Measurements from ENCODE around the gene SCAMP5. TPM values are rescaled to one million over a fixed set of nuclear protein-coding genes. Genes with fewer than 3 reads are reported as not detected.
A peak's percentile ranks its signal among the peaks of the same experiment; 100 is the strongest.

Gene SCAMP5, protein sequence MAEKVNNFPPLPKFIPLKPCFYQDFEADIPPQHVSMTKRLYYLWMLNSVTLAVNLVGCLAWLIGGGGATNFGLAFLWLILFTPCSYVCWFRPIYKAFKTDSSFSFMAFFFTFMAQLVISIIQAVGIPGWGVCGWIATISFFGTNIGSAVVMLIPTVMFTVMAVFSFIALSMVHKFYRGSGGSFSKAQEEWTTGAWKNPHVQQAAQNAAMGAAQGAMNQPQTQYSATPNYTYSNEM
- 1.7 TPM for total RNA-seq
- long read RNA-seq, partial matches to known transcripts = 0 of 10 reads
- long read RNA-seq, other reads (novel, unspliced or antisense) = 10 of 10 reads

- peak; percentile 97 for DNase-seq (ENCODE audit: low spot score)
Observed at GRCh38 chr15:74995182-74995778, at the start of gene SCAMP5. SCAMP5 (plus strand) TSS chr15:74995563; CDS start chr15:75011840, 16,277 bp downstream.

GRCh38 chr15:74950078-74950908, 45.1 kb upstream of the SCAMP5 start:
- DNase-seq (ENCODE audit: low spot score) = no peak

GRCh38 chr15:74951006-74951405, 44.4 kb upstream of the SCAMP5 start:
- no peak for DNase-seq (ENCODE audit: low spot score)

- no peak for DNase-seq (ENCODE audit: low spot score)
Observed at GRCh38 chr15:74954515-74954914, 40.8 kb upstream of the SCAMP5 start.

- DNase-seq (ENCODE audit: low spot score) = no peak
Observed at GRCh38 chr15:74955017-74955416, 40.3 kb upstream of the SCAMP5 start.

GRCh38 chr15:74955796-74956647, 39.3 kb upstream of the SCAMP5 start:
- DNase-seq (ENCODE audit: low spot score) = peak; percentile 94

DNA sequence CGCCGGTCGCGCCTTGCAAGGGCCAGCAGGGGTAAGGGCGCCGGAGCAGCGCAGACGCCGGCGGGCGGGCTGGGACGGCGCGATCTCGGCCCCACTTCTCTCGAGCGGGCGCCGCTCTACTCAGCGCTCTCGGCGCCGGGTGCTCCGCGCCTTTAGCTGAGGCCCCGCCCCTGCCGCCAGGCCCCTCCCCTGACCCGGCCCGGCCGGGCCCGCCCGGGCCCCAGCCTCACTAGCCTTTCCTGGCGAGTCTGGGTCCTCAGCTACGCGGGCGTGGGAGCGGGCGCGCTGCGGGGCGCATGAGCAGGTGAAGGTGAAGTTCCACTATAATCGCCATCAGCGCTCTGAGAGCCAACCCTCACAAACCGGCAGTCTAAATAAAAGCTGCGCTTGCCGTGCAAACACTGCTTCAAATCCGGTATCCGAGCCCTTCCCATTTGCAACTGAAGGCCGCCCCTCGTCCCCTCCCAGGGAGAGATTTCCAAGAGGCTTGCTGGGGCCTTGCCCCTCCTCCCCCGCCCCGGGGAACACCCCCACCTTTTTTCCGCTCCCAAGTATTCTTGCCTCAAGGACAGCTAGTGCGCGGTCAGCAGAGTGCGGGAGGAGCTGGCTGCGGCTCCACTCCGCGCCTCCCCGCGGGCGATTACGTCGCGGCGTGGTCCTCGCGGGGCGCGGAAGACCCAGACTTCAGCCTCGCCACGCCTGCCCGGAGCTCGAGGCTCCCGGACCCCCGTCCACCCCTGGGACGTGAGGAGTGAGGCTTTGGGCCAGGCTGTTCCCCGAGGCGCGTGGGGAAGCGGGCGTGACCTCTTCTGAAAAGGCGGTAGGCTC, 38.5 kb upstream of the SCAMP5 start, which contains the start of gene RPP25:
Gene RPP25 (minus strand): TSS at position 125 of the 828 bp plus-strand sequence. CDS start 189 bp downstream, outside the sequence.
- peak; percentile 94 for DNase-seq (ENCODE audit: low spot score)

- DNase-seq (ENCODE audit: low spot score) = no peak
Observed at GRCh38 chr15:74957476-74958035, 37.8 kb upstream of the SCAMP5 start.

DNA sequence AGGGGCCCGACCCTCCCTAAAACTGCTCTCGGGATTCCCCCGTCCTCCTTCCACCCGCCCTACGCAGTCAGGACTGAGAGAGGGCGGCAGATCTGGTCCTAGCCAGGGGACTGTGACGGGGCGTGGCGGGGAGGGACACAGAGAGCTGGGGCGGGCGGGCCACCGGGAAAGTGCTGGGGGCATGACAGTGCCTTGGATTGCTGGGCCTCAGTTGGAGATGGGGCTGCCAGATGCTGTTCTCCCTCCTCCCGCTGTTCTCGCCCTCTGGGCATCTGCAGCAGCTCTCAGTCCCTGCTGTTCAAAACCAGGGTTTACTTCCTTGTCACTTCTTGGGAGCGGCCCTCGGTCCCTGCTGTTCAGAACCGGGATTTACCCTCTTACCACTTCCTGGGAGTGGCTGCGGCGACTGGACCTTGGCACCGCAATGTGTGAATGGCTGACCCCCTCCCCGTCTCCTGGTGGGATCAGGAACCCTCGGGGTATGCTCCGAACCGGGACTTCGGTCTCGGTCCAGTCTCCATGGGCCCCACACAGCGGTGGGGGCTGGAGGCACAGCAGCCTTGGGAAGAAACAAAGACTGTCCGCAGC, 36.9 kb upstream of the SCAMP5 start:
- DNase-seq (ENCODE audit: low spot score) = no peak

DNA sequence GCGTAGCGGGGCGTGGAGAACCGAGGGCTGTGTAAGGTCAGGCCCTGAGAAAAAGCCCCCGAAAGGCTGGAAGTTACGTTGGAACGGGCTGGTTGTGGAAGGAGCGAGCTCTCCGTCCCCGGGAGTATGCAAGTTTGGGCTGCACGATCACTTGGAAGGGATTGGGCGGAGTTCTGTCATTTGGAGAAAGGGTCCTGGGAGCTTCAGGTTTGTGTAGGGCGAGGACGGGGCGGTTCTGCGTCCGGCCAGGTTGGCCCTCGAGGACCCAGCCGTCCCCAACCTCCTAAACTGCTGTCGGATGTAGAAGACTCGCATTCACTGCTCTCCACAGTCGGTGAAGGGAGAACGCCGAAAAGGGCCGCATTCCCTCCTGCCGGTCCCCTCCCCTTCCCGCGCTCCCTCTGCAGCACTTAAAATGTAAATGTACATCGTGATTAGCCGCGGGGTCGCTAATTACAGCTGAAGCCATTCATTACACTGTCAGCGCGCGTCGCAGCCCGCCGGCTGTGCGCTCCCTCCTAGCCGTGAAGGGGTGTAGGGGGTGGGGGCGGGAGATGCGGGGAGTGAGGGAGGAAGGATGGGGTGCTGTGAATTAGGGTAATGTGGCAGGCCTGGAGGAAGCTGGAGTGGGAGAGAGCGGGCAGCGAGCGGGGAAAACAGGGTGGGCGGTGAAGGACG, 36.3 kb upstream of the SCAMP5 start:
- no peak for DNase-seq (ENCODE audit: low spot score)

GRCh38 chr15:74959586-74959939, 35.8 kb upstream of the SCAMP5 start:
- DNase-seq (ENCODE audit: low spot score) = no peak

DNA sequence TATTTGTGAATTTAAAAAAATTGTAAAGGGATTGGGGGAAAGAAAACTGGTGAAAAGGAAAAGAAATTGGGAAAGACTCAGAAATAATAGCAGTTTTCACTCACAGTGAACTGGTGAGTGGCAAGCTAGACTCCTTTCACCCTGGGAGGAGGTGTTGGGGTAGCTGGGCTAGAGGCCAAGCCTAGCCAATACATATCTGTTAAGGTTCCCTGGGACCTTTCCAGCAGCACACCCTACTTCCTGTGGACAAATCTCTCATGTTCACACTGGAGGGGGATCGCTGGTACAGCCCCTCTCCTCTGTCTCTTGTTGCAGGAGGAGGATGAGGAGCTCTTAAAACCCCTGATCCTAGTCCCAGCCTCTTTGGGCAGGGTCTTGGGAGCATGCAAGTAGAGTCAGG, 35.1 kb upstream of the SCAMP5 start:
- DNase-seq (ENCODE audit: low spot score) = no peak

DNA sequence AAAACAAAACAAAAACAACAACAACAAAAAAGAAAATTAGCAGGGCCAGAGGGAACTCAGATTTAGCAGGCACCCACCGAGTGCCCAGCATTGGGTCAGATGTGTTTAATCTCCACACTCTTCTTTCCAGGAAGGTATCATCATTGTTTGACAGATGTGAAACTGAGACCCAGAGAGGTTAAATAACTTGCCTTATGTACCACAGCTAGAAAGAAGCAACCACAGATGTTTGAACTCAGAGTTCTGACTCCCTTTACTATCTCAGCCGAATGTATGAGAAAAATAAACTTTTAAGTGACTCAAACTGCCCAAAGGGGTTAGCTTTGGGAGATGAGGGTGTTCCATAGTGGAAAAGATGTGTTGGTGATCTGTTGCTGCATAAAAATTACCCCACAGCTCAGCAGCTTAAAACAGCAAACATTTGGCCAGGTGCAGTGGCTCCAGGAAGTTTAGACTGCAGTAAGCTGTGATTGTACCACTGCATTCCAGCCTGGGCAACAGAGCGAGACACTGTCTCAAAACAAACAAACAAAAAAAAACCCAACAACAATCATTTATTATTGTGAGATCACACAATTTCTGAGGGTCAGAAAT, 34.3 kb upstream of the SCAMP5 start:
- no peak for DNase-seq (ENCODE audit: low spot score)

DNA sequence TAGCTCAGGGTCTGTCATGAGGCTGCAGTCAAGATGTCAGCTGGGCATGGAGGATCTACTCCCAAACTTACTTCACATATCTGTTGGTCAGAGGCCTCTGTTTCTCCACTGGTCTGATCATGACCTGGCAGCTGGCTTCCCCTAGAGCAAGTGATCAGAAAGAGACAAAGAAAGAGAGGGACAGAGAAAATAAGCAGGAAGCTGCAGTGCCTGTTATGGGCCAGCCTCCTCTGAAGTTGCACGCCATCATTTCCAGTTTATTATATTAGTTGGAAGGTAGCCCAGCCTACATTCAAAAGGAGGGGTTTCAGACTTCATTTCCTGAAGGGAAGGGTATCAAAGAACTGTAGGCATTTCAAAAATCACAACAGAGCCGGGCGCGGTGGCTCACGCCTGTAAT, 33.7 kb upstream of the SCAMP5 start:
- DNase-seq (ENCODE audit: low spot score) = no peak

DNA sequence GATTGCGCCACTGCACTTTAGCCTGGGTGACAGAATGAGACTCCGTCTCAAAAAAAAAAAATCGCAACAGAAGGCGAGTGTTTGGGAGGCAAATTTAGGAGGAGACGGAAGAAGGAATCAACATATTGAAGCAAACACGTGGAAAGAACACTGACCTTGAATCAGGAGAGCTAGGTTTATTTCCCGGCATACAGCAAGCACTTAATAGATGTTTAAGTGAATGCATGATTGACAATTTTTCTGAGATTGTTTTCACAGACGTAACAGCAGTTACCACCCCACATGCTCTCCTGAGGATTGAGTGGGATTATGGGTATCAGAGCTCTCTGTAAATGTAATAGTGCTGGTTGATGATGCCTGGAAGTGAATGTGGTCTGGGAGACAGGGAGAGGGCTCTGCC, 33.1 kb upstream of the SCAMP5 start:
- no peak for DNase-seq (ENCODE audit: low spot score)

DNA sequence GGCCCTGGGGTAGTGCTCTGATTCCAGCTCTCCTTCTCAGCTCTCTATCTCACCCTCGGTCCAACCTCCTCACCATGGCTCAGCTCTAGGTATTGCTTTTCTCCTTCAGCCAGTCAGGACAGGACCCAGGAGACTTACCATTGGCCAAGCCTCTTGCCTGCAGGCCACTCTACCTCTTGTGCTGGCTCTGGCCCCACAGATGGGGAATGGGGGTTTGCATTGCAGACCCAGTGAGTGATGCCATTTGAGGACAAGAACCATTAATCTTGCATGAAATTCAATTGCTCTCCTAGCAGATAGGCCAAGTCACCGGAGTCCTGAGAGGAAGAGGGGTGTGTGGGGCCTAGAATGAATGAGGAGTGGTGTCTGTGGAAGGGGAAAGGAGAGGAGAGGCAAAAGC, 32.7 kb upstream of the SCAMP5 start:
- DNase-seq (ENCODE audit: low spot score) = no peak

GRCh38 chr15:74963213-74963612, 32.1 kb upstream of the SCAMP5 start:
- DNase-seq (ENCODE audit: low spot score) = no peak

DNA sequence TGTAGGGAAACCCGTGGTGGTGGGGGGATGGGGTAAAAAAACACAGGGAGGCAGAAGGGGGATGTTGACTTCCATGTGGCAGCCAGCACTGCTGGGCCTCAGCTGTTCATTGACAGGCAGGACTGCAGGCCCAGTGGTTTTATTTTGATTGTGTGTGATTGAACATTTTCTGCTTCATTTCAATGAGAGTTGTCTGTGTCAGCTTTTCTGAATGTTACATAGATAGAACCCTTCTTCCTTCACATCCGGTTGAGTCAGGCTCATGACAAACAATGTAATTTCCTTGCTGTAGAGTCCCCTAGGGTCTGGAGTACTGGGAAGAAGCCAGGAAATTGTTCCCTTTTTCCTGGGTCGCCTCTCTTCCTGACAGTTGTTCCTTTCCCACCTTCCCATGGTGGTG, 30.6 kb upstream of the SCAMP5 start:
- DNase-seq (ENCODE audit: low spot score) = no peak

DNA sequence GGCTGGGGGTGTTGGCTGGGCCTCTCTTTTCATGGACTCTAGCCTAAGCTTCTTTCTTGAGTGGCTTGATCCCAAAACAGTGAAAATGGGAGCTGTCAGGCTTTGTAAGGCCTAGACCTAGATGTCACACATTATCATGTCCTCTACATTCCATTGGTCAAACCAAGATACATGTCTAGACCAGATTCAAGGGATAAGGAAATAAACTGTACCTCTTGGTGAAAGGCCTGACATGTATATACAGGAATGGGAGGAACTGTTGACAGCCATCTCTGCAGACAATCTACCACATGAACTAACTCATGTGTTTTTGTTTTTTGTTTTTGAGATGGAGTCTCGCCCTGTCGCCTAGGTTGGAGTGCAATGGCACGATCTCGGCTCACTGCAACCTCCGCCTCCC, 27.7 kb upstream of the SCAMP5 start:
- no peak for DNase-seq (ENCODE audit: low spot score)

Measured in mesenteric fat pad (tissue), 1 donor.